ENCODE measurements around the gene FAM120B.

FAM120B gene

DNA sequence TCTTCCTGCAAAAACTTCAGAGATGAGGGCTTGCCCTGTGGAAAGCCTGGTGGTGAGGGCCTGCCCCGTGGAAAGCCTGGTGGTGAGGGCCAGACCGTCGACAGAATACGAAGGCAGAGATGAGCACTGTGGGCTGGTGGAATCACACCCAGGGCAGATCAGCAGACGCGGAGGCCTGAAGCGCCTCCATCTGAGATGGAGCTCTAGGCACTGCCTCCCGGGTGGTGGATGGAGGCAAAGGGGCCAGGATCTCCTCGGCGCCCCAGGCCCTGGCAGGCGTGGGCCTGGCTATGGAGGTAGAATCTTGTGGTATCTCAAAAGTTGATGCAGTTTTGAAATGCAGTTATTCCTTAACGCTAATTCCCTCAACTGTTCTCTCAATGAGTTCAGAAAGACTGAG, 141.8 kb downstream of the FAM120B start:
- no peak for DNase-seq

DNA sequence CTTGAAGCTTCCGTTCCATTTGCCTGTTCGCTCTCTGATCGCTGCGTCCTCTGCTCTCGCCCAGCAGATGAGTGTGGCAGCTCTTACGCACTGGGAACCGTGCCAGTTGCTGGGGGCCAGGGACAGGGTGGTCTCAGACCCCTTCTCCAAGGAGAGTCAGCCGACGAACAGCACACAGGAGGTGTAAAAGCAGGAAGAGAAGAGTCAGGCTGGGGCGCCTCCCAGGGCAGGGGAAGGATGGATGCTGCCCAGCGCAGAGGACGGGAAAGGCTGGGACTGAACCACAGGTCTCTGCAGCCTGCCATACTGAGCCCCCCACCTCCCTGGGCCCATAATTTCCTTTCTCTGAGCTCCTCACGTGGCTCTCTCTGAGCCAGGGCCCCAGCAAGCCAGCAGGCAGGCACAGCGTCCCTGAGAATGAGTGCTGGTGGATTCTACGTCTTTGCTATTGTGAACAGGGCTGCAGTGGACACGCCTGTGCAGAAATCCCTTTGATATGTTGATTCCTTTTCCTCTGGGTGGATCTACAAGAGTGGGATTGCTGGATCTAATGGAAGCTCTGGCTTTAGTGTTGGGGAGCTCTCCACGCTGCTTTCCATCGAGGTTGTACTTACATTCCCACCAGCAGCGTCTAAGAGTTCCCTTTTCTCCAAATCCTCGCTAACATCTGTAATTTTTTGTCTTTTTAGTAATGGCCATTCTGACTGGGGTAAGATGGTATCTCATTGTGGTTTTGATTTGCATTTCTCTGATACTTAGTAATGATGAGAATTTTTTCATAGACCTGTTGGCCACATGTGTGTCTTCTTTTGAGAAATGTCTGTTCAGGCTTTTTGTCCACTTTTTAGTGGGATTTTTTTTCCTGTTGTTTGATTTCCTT, 142.4 kb downstream of the FAM120B start:
- no peak for DNase-seq

DNA sequence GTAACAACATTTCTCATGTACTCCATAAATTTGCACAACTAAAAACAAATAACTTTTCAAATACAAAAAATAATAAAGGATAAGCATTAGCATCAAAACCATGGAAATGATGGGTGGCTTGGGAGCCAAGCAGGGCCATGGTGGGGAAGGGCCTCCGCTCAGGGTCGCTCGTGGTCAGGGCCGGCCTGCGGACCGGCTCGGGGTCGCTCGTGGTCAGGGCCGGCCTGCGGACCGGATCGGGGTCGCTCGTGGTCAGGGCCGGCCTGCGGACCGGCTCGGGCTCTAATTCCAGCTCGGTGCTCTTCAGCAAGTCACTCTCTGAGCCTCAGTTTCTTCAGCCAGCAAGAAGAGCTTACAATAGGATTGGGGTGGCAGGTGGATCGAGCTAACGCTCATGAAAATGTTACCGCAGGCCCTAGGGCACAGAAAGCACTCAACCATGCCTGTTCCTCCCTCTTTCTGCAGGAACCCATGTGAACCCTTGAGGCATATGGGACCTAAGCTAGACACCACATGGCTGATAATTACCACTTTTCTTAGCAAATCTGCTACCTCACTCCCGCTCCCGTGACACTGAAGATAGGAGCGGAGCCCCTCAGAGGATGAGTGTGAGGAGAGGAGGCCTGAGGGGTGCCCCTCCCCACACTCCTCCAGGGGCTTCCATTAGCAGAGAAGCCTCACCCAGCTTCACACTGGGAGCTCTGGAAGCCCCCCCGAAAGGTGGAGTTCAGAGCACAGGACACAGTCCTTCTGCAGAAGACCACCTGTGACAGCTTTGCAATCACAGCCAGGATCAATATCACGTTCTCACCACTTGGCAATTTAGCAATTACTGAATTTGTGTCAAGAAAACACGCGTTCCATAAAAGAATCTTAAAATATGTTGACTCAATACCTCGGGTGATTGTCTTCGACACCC, 143.5 kb downstream of the FAM120B start:
- no peak for DNase-seq

DNA sequence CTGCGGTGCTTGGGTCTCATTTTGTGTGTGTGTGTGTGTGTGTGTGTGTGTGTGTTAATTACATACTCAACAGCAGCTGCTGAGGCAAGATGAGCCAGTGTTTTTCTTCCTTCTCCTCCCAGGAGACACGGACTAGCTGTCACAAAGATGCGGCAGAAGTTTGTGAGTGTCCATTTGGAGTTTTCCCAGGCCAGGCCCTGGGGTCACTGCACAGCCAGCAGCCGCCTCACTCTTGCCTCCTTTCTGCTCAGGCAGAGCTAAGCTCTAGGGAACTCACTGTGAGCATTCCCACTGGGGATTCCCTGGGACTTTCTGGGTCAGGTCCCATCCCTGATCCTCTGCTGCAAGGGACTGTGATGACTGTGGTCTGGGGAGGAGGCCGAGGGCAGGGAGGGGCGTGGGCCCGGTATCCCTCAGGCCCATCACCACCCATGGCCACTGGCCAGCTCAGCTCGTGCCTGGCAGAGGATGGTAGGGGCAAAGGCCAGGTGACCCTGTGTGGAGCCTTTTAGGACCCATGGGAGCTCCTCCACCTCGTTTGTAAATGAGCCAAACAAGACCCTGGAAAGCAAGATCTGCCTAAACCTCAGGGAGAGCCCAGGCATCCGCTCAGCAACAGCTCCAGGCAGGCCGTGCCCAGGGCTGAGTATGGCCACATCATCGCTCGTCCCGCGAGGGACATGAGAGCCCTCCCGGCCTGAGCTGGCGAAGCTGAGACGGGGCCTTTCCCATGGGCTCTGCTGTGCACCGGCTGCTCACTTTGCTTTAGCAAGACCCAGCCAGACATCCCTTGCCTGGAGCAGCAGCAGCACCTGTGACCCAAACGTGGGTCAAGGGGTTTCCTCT, 144.6 kb downstream of the FAM120B start:
- no peak for DNase-seq

DNA sequence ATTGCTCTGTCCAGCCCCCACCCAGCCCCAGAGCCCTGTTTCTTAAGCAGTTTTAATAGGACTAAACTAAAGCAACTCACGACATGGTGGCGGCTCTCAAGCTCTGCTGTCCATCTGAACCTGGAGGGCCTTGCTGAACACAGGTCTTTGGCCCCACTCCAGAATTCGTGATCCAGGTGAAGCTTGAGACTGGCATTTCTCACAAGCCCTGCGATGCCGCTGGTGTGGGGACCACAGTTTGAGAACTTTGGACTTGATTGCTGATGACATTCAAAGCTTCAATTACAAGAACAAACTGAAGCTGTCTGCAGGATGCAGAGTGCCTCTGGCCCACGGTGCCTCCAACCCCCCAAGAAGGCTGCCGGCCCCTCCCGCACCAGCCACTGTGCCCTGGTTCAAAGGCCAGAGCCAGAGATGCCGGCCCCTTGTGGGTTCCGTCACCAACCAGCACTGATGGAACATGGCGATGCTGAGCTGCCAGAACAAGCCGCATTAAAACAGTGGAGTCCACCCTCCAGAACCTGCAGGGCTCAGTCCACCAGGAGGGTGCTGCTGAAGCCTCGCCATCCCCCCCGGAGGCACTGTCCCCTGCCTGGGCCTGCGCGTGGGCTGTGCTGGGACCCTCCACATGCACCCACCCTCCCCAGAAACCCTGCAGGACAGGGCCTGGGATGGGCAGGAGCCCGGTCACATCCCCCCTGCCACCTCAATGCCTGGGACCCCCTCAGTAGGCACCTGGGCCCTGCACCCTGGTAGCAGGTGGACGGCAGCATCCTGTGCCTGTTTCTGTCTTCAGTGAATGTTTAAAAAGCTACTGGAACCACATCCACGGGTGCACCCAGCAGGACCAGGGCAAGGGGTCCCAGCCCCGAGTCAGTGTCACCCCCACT, 145.4 kb downstream of the FAM120B start:
- no peak for DNase-seq

DNA sequence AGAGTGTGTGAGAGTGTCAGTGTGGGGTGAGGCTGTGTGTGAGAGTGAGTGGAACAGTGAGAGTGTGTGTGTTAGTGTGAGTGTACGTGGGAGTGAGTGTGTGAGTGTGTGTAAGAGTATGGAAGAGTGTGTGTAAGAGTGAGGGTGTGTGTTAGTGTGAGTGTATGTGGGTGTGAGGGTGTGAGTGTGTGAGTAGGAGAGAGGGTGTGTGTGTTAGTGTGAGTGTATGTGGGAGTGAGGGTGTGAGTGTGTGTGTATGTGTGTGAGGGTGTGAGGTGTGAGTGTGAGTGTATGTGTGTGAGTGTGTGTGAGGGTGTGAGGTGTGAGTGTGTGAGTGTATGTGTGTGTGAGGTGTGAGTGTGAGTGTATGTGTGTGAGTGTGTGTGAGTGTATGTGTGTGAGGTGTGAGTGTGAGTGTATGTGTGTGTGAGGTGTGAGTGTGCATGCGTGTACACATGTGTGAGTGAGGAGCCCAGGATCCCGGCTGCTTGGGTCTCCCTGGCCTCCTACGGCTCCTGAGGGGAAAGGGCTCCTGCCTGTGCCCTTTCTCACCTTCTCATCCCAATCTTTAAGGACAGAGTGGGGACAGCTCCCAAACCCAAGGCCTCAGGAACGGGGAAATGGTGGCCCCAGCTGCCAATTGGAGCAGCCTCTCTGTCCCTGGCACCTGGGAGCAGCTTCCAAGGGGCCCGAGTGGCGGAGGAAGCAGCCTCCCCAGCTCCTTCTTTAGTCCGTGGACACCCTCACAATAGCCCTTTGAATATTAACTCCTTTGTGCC, 146.4 kb downstream of the FAM120B start:
- no peak for DNase-seq

DNA sequence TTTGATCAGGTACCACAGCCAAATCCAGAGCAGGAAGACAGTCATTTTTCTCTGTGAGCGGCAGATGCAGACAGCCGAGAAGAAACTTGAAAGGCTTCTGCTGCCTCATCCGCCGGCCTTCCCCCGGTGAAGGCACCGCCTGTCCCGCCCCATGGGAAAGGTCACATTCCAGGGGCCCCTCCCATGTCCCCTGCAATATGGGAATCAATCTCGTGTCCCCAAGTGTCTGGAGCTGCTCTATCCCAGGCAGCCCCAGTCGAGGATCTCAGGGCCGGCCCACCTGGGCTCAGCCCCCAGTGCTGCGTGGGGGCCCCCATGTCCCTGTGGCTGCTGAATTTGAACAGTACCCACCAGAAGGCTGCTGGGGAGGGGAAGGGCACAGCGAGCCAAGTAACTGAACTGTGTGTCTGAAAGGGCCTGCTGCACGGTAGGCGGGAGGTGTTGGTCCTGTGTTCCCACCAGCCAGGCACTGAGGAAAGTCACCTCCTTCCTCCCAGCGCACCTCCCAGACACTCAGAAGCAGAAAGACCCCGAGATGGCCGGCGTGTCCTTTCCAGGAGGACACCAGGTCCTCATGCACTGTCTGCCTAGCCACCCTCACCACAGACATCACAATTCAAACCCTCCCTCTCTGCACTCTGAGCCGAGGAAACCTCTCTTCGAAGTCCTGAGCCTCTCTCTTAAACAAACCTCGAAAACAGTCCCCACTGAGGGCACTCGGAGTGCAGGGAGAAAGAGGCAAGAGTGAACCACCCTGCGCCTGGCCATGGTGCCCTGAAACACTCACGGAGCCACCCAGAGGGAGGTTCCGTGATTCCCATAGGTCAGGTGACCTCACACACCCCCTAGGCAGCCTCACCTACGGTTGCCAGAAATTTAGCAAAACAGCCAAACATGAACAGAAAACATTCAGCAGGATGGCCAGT, 147.3 kb downstream of the FAM120B start:
- DNase-seq, result no peak

DNA sequence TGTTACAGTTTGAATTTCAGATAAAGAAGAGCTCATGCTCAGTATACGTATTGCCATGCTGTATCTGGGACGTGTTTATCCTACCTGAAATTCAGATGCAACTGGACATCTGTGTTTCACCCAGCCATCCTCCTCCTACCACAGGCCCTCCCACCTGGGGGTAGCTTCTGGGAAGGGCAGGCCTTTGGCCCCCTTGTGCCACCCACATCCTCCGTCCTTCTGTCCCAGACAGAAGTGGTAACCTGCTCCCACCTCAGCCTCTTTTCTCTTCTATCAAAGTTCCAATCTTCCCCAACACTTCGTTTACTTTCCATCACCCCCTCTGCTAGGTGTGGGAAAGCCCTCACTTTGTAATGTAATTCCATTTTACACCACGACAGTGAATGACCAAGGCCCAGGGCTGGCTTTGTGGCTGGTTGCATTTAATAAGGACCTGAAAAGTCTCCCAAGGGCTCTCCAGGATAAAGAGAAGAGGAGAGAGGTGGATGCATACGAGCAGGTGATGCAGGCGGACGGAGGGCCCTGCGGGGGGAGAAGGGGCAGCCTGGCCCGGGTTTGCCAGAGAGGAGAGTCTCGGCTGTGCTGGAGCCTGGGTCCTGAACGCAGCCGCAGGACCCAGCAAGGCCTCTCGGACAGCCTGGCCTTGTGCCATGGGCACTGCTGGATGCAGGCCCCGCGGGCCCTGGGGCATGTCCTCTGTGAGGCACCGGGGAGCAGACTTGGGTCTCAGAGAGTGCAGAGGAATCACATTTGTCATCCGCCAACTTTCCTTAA, 148.1 kb downstream of the FAM120B start:
- DNase-seq, result no peak

DNA sequence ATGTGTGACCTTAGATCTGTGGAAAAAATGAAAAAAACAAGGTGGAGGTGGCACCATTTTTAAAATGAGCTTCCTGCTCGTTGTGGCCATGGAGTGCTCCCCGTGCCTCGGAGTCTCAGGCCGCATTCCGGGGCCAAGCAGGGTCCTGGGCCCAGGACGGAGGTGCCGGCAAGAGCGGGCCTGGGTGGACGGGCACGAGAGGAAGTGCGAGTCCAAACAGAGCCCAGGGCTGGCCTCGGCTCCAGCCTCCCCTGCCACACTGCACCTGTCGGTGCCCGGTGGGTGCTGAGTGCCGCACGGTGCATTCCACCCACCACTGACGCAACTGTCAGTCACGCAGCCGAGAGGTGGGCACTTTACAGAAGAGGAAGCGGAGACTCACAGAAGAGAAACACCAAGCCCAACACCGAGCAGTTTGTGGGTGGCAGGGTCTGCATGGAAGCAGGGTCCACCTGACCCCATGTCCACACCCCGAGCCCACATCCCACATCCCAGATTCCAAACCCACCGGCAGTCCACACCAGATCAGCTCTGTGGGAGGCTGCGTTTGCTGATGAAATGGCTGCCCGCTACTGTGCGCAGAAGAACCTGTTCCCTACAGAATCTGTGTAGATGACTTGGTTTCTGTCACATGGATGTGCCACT, 148.9 kb downstream of the FAM120B start:
- DNase-seq, result no peak

DNA sequence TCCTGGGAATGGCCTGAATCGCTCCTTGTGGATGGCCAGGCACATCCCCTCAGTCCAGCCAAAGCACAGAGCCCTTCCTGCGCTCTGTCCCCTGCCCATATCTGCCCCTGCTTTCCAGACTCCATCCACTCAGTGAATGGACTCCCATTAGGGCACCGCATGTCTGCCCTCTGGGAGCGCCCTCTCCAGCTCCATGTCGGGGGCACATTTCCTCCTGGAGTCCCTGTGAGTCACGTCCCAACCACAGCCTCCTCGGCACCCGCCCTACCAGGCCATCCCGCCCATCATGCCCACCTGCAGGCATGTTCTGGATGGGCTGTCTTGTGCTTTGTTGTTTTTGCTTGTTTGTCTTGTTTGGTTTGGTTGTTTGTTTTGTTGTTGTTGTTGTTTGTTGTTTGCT, 149.8 kb downstream of the FAM120B start:
- no peak for DNase-seq

Data from activated T-cell treated with anti-CD3 and anti-CD28 coated beads for 4 hours (primary cell).